CD4-positive, alpha-beta T cell treated with Interleukin-6 at 100 ng/mL for 8 hours (primary cell): ENCODE measurements around the gene LMX1A.

Source experiments
- DNase-seq: peaks from one replicate; pipeline ENCODE4 v3.0.0-alpha.2; 2020; ENCODE audit warnings: mixed read lengths, low spot score

Gene LMX1A

GRCh38 chr1:165367375-165367993 is 11.0 kb upstream of the LMX1A start:
- DNase-seq: peak; percentile 72

GRCh38 chr1:165365341-165365740 is 8.8 kb upstream of the LMX1A start:
- no peak for DNase-seq

- no peak for DNase-seq
Measured at GRCh38 chr1:165364568-165365133, 8.1 kb upstream of the LMX1A start.

GRCh38 chr1:165356876-165357275 is 361 bp upstream of the LMX1A start:
- no peak for DNase-seq

- no peak for DNase-seq
Measured at GRCh38 chr1:165355139-165355976, 1.2 kb downstream of the LMX1A start.

- DNase-seq: no peak
Measured at GRCh38 chr1:165354739-165355138, 1.8 kb downstream of the LMX1A start.

GRCh38 chr1:165353731-165354671 is 2.5 kb downstream of the LMX1A start:
- no peak for DNase-seq

GRCh38 chr1:165352442-165353293 is 3.8 kb downstream of the LMX1A start:
- no peak for DNase-seq

GRCh38 chr1:165351863-165352441 is 4.6 kb downstream of the LMX1A start:
- no peak for DNase-seq

GRCh38 chr1:165350840-165351239 is 5.7 kb downstream of the LMX1A start:
- DNase-seq: no peak

- no peak for DNase-seq
Measured at GRCh38 chr1:165345502-165345901, 11.0 kb downstream of the LMX1A start.

- DNase-seq: no peak
Measured at GRCh38 chr1:165344736-165345135, 11.8 kb downstream of the LMX1A start.

GRCh38 chr1:165344198-165344597 is 12.3 kb downstream of the LMX1A start:
- no peak for DNase-seq

- no peak for DNase-seq
Measured at GRCh38 chr1:165342587-165342986, 13.9 kb downstream of the LMX1A start.

GRCh38 chr1:165342168-165342567 is 14.3 kb downstream of the LMX1A start:
- DNase-seq: no peak

- no peak for DNase-seq
Measured at GRCh38 chr1:165339164-165339563, 17.4 kb downstream of the LMX1A start.

GRCh38 chr1:165330483-165330882 is 26.0 kb downstream of the LMX1A start:
- no peak for DNase-seq

- DNase-seq: no peak
Measured at GRCh38 chr1:165329104-165329503, 27.4 kb downstream of the LMX1A start.

GRCh38 chr1:165328136-165328535 is 28.4 kb downstream of the LMX1A start:
- DNase-seq: no peak

- no peak for DNase-seq
Measured at GRCh38 chr1:165327538-165327937, 29.0 kb downstream of the LMX1A start.
